ENCODE data around the gene L3HYPDH.

Gene L3HYPDH

DNA sequence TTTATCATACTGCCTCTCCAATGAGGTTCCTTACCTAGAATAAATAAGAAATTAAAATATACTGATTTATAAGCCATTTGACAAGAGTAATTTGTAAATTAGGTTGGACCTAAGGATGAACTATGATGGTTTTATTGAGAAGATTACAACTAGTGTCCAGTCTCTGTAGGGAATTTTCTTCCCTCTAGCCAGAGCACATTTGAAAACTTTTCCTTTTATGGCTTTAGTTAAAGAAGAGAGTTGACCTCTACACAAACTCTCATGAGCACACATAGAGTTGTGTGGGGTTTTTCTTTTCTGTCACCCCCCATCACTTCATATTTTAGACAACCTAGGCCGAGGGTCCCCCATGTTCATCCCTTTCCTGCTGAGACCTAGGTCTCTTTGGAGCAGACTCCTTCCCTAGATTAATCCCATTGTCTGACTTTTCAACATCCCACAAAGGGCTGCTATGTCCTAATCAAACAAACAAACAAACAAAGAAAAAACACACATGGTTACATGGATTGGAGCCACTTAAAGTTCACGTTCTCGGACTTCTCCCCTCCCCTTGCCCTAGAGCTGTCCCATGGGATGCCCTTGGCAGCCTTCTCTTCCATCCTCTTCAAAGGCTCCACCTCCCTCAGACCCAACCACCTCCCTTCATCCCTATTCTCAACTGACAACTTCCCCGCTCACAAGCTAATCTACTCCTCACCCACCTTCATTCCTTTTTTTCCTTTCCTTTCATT lies 59.7 kb downstream of the L3HYPDH start:
- in situ Hi-C loops (cut with MboI; ENCODE audit: low sequenced_read_pairs, unreplicated experiment) = no loop called here

More for the DNA sequence above, 59.7 kb downstream of the L3HYPDH start:
- DNase-seq (ENCODE audit: low spot score) = no peak
- TF ChIP-seq, protein P1, sequence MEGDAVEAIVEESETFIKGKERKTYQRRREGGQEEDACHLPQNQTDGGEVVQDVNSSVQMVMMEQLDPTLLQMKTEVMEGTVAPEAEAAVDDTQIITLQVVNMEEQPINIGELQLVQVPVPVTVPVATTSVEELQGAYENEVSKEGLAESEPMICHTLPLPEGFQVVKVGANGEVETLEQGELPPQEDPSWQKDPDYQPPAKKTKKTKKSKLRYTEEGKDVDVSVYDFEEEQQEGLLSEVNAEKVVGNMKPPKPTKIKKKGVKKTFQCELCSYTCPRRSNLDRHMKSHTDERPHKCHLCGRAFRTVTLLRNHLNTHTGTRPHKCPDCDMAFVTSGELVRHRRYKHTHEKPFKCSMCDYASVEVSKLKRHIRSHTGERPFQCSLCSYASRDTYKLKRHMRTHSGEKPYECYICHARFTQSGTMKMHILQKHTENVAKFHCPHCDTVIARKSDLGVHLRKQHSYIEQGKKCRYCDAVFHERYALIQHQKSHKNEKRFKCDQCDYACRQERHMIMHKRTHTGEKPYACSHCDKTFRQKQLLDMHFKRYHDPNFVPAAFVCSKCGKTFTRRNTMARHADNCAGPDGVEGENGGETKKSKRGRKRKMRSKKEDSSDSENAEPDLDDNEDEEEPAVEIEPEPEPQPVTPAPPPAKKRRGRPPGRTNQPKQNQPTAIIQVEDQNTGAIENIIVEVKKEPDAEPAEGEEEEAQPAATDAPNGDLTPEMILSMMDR (IDR thresholded peaks at IDR 0.05; ENCODE audit: borderline replicate concordance, control extremely low read depth, extremely low read depth, insufficient read depth, missing control alignments) = no peak
